GM12892 (cell line): Measurements from ENCODE around the gene RFX4.

Source experiments
- POLR2A ChIP-seq: IDR thresholded peaks from 2 replicates; pipeline ENCODE4 v1.6.1; 2011; ENCODE audit warnings: low read depth, low read length, control low read depth
- POLR2AphosphoS5 ChIP-seq: IDR thresholded peaks from 2 replicates; pipeline ENCODE4 v1.6.1; 2011; ENCODE audit warnings: low read depth, low read length, control low read depth

GRCh38 chr12:106651552-106651951, 68.7 kb downstream of the RFX4 start:
- TF ChIP-seq POLR2AphosphoS5 (no peak), POLR2A (no peak)
